Measurements from ENCODE around the gene SLC22A15.

DNA sequence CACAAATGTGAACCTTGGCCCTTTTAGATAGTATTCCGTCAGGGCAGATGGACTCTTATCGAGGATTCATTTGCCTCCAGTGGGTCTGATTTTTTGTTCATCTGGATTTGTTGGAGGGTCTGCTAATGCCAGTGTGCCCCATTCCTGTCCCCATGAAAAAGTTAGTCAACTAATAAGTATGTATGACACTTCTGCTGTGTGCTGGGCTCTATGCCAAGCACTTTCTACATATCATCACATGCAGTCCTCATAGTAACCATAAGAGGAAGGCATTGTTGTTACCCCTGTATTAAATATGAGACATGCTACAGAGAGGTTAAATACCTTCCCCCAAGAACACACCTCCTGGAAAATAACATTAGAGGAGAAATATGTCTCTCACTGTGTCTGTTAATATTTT, 88.3 kb downstream of the SLC22A15 start:
- no peak for TF ChIP-seq POLR2AphosphoS5 (IDR thresholded peaks at IDR 0.05; ENCODE audit: low read depth)
- TF ChIP-seq, protein P1, sequence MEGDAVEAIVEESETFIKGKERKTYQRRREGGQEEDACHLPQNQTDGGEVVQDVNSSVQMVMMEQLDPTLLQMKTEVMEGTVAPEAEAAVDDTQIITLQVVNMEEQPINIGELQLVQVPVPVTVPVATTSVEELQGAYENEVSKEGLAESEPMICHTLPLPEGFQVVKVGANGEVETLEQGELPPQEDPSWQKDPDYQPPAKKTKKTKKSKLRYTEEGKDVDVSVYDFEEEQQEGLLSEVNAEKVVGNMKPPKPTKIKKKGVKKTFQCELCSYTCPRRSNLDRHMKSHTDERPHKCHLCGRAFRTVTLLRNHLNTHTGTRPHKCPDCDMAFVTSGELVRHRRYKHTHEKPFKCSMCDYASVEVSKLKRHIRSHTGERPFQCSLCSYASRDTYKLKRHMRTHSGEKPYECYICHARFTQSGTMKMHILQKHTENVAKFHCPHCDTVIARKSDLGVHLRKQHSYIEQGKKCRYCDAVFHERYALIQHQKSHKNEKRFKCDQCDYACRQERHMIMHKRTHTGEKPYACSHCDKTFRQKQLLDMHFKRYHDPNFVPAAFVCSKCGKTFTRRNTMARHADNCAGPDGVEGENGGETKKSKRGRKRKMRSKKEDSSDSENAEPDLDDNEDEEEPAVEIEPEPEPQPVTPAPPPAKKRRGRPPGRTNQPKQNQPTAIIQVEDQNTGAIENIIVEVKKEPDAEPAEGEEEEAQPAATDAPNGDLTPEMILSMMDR (IDR thresholded peaks at IDR 0.05; ENCODE audit: insufficient read depth, low read length), result no peak

Data from HL-60 (cell line).